ENCODE measurements around the gene BCL7C. TPM values are rescaled to one million over a fixed set of nuclear protein-coding genes. Genes with fewer than 3 reads are reported as not detected.

BCL7C gene
- total and polyA plus RNA-seq, 10 of the 15 experiments (the other 5 are each of a cell fraction or from before 2014, with no cell fraction given), result 1.1 to 30.5 (median 13.7) TPM

- peak; percentile 24 for TF ChIP-seq USF1 (IDR thresholded peaks at IDR 0.05; ENCODE audit: borderline replicate concordance, extremely low read length, insufficient read depth, low read depth, low read length)
- no peak for TF ChIP-seq HDAC6 (IDR thresholded peaks at IDR 0.05; ENCODE audit: unreplicated experiment)
- no peak for TF ChIP-seq NFXL1 (IDR thresholded peaks at IDR 0.05; ENCODE audit: borderline replicate concordance)
- TF ChIP-seq CREB1 (IDR thresholded peaks at IDR 0.05; ENCODE audit: low read depth), result no peak
- TF ChIP-seq ZNF207 (IDR thresholded peaks at IDR 0.05; ENCODE audit: borderline replicate concordance), result 0 out of 2 replicates have a peak, but pooled peaks have one; percentile 21
- peak; percentile 47; the same call in 1 of the 2 replicates for TF ChIP-seq PAX5 (IDR thresholded peaks at IDR 0.05; ENCODE audit: borderline replicate concordance, low read depth, low read length)
- no peak for TF ChIP-seq FOXM1 (IDR thresholded peaks at IDR 0.05; ENCODE audit: low read depth, low read length)
- no peak for TF ChIP-seq USF2 (IDR thresholded peaks at IDR 0.05; ENCODE audit: borderline replicate concordance, low read depth, low read length)
- peak; percentile 54; the same call in 1 of the 2 replicates for TF ChIP-seq YY1 (IDR thresholded peaks at IDR 0.05; ENCODE audit: low read depth, low read length)
- no peak for TF ChIP-seq ESRRA (IDR thresholded peaks at IDR 0.05; ENCODE audit: low read length)
- TF ChIP-seq EP300 (IDR thresholded peaks at IDR 0.05; ENCODE audit: borderline replicate concordance in 1 of 2, control insufficient read depth in 1 of 2, low read depth in 2 of 2, low read length in 2 of 2), result no peak
- no peak for TF ChIP-seq ATF7 (IDR thresholded peaks at IDR 0.05; ENCODE audit: low read depth)
- no peak for TF ChIP-seq ZBED1 (IDR thresholded peaks at IDR 0.05; ENCODE audit: borderline replicate concordance)
- no peak for TF ChIP-seq WRNIP1 (IDR thresholded peaks at IDR 0.05; ENCODE audit: borderline replicate concordance, low read depth, low read length)
- 0 out of 2 replicates have a peak, but pooled peaks have one; percentile 18 for TF ChIP-seq IKZF1 (conservative IDR thresholded peaks at IDR 0.05)
- TF ChIP-seq CEBPB (IDR thresholded peaks at IDR 0.05; ENCODE audit: borderline replicate concordance in 1 of 2, low read depth in 2 of 2, low read length in 2 of 2), result no peak; a peak in 1 of 4 replicates
- TF ChIP-seq NBN (IDR thresholded peaks at IDR 0.05), result 0 out of 2 replicates have a peak, but pooled peaks have one; percentile 64
- no peak for TF ChIP-seq TAF1 (IDR thresholded peaks at IDR 0.05; ENCODE audit: borderline replicate concordance, low read depth, low read length)
- TF ChIP-seq CHD2 (IDR thresholded peaks at IDR 0.05; ENCODE audit: borderline replicate concordance, low read depth, low read length), result no peak
- no peak for TF ChIP-seq ZSCAN29 (IDR thresholded peaks at IDR 0.05)
- no peak for TF ChIP-seq NKRF (conservative IDR thresholded peaks at IDR 0.05)
- no peak for TF ChIP-seq SREBF2 (IDR thresholded peaks at IDR 0.05; ENCODE audit: low read length)
- TF ChIP-seq PKNOX1 (IDR thresholded peaks at IDR 0.05), result no peak
- no peak for TF ChIP-seq BRCA1 (IDR thresholded peaks at IDR 0.05; ENCODE audit: low read depth, low read length)
Measured at GRCh38 chr16:30941600-30942425, 47.9 kb upstream of the BCL7C start (continued).

Measured in GM12878 (cell line).